HG03045 (cell line): Measurements from ENCODE around the gene SLC5A2.
"Not testable (repeated sequence)": the region's sequence is repeated elsewhere in the genome, so short reads cannot be mapped to it uniquely, and the experiment has no call there.

ENCODE experiments used
- ATAC-seq: cut with Tn5 transposase; IDR thresholded peaks from one replicate; pipeline ENCODE4 v1.9.1; 2021; ENCODE audit warnings: mild to moderate bottlenecking, moderate library complexity; ENCODE audit not compliant: unreplicated experiment

Gene SLC5A2

DNA sequence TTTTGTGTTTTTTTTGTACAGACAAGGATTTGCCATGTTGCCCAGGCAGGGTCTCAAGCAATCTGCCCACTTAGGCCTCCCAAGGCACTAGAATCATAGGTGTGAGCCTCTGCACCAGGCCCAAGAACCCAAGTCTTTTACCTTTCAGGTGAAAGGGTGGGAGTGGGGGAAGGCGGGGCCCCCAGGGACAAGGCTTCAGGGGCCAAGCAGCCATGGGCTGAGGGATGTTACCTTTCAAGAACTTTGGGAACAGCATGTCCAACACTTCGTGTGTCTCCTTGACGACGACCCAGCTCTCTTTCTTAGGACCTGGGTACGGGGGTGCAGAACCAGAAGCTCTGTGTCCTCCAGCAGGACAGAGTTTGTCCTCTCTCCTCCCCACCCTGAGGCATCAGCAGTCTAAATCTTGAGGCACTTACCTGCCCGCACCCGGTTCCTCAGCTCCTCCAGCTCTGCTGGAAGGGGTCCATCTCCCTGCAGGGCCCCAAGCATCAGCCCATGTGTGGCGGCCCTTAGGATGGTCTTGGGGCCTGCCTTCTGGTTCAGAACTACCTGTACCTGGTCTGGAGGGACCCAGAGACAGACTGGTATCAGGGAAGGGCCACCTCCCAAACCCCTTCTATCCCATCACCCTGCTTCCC is 9.0 kb downstream of the SLC5A2 start:
- no peak for ATAC-seq

GRCh38 chr16:31493506-31494125 is 10.7 kb downstream of the SLC5A2 start:
- no peak for ATAC-seq

DNA sequence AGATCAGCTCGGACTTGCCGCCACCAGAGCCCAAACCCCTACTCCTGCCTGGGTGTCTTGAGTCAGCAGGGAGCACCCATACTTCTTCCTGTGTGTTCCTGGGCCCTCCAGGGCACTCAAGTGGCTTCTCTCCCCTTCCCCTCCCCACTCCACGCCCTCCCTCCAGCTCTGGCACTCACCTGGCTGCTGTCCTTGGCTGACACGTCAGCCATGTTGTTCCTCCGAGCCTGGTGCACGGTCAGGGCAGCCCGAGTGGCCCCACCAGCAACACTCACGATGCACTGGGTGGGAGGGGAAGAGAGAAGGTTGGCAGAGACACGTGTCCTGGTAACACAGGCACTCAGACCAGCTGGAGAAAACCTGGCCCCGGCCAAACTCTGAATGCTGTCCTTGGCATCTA is 13.7 kb downstream of the SLC5A2 start:
- ATAC-seq = no peak

DNA sequence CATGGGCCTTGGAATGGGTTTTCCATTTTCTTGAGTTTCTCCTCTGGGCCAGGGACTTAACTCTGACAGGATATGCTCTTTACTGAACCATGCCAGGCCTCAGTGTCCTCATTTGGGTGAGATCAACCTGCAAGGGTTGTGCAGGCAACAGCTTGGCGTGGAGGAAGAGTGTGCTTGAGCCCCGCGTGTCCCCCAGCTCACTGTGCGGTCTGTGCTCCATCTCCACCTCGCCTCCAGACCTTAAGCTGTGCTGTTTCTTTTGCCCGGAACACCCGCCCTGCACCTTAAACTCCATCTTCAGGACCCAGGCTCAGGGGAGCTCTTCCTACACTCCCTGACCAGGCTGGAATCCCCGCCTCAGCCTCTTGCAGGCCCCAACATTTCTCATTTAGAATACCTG is 15.6 kb downstream of the SLC5A2 start:
- no peak for ATAC-seq

DNA sequence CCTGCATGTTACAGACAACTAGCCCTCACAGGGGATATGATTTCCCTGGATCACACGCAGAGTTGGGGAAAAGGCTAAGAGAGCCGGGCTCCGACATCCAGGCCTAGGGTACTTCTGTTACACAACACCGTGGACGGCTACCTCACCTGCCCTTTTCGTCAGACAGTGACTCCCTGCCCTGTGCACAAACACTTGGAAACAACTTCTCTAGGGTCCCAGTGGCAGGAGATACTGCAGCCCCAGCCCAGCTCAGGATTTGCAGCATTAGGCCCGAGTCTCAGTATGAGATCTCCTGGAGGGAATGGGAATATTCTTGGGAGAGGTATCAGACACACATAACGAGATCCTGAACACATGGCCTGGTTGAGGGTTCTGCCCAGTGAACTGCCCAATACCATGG is 17.0 kb downstream of the SLC5A2 start:
- no peak for ATAC-seq

GRCh38 chr16:31501226-31501965 is 18.5 kb downstream of the SLC5A2 start:
- ATAC-seq = no peak

GRCh38 chr16:31501966-31502348 is 19.0 kb downstream of the SLC5A2 start:
- ATAC-seq = no peak

DNA sequence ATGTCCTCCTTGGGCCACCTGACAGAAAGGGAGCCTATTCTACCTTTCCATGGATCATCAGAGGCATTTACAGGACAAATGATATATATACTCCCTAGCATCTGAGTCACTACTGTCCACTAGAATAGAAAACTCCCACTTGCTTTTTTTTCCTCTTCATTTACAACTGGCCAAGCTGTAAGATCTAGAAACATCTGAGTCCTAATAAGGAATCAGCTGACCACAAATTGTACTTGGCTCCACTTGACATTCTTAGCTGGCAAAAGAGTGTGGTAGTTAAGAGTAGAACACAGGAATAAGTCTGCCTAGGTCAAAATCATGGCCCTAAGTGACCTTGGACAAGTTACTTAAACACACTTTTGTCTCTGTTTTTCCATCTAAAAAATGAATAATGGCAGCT is 20.1 kb downstream of the SLC5A2 start:
- ATAC-seq = no peak

- ATAC-seq = not testable (repeated sequence)
These were observed 20.6 kb downstream of the SLC5A2 start for GRCh38 chr16:31503555-31503954.

GRCh38 chr16:31504159-31504558 is 21.2 kb downstream of the SLC5A2 start:
- no peak for ATAC-seq

DNA sequence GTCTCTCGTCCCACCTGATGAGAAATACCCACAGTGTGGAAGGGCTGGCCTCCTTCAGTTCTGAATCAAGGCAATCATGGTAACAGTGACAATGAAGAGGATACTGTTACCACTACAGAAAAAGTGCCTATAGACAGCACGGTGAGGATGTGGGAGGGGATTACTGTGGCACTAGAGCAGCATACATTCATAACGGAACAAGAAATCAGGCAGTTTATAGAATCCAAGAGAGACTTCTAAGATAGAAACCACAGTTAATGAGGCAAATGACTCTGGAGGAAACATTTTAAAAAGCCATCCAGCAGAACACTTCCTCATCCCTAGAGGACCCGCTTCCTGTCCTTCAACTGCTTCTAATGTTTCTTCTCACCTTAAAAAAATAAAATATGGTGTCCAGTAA is 22.6 kb downstream of the SLC5A2 start:
- ATAC-seq = peak; percentile 35

DNA sequence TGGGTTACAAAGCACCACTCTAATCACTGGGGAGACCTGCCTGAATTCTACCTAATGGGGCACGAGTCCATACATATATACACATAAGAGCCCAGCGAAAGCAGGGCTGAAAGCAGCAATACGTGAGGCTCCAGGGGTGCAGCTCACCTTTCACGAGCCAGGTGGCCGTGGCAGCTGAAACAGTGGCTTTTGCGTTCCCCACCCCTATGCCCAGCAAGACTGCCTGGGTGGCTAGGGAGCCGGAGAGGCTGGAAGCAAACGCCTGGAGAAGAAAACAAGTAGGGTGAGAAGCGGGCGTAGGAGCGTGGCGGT is 24.6 kb downstream of the SLC5A2 start:
- no peak for ATAC-seq

GRCh38 chr16:31507929-31508705 is 25.2 kb downstream of the SLC5A2 start, which contains the start of gene RUSF1:
Gene RUSF1 (minus strand): TSS chr16:31508391. CDS start chr16:31508373, 18 bp downstream.
- ATAC-seq = peak; percentile 87

DNA sequence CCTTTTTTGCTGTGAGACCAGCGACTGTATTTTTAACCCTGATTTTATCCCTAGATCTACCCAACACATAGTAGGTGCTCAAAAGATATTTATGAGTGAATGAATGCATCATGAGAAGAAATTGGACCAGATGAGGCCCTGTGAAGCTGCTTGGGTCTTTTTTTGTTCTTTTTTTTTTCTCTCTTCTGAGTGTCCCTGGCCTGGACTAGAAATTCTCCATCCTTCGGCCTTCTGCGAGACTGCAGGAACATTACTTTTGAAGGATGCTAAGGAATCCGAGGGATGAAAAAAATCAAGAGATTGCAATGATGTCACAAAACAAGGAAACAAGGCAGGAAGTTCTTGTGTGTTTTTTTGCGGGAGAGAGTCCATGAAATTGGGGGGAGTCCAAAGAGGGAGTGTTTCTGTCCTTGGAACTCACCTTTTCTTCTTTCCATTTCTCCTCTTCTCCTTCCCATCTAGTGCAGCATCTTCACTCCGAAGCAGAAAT is 25.8 kb downstream of the SLC5A2 start:
- ATAC-seq = no peak

DNA sequence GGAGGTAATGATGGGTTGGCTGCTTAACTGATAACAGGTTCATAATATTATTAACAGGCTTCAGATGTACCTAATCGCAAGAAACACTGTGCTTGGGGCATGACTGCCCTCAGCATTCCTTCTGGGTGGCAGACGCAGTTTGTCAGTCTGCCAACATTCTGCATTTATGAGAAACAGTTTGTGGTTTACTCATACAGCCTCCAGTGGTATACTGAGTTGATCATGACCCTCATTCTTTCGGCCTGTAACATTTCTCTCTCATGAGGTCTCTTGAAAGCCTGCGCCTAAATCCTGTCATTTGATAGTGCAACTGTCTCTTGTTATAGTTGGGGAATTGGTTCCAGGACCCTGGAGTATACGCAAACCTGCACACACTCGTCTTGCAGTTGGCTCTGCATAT is 30.2 kb downstream of the SLC5A2 start:
- ATAC-seq = no peak

DNA sequence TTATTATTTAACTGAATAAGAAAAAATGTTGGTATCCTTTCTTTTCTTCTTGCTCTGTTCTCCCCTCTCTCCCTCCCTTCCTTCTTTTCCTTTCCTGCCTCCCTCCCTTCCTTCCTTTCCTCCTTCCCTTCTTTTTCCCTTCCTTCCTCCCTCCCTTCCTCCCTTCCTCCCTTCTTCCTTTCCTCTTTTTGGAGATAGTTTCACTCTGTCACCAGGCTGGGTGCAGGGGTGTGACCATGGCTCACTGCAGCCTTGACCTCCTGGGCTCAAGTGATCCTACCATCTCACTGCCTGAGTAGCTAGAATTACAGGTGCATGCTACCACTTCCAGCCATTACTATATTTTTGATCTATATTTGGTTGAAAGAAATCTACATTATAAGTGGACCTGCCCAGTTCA is 31.0 kb downstream of the SLC5A2 start:
- ATAC-seq = no peak

GRCh38 chr16:31517800-31518402 is 35.0 kb downstream of the SLC5A2 start:
- no peak for ATAC-seq

GRCh38 chr16:31519759-31520431 is 37.0 kb downstream of the SLC5A2 start:
- ATAC-seq = no peak

DNA sequence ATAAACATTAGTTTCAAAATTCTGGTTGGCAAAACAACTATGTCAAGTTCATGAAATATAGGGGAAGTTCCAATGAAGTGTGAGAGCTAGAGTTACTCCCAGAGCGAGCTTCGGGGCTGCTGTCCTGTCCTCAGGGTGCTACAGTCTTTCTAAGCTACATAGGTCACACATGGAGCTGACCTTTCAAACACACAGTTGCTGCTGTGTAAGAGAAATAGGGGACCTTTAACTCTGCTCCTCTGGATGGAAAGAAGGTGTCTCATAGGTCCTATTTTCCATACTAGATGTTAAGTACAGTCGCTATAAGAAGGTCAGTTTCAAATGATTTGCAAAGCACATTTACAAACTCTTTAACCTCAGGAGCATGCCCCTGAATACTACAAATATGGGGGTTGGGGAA is 38.4 kb downstream of the SLC5A2 start:
- ATAC-seq = no peak

DNA sequence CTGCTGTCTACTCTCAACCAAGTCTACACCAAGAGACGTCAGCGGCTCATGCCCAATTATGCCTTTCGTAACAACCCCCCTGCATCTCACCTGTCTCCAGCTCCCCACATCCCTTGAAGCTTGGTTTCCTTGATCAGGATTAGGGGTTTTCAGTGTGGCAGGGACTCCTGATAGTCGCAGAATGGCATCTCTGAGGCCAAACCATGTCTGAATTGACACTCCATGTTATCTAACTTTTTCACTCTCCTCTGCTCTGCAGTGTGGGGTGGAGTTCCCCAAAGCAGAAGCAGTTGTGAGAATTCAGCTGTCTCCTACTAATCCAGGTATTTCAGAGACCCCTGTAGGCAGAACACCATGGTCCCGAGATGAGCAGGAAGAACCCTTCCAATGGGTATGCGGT is 39.1 kb downstream of the SLC5A2 start:
- no peak for ATAC-seq
